Bronchial epithelial cell (primary cell): ENCODE results near the gene PTPRE. TPM values are rescaled to one million over a fixed set of nuclear protein-coding genes. Genes with fewer than 3 reads are reported as not detected.

Experiments
- DNase-seq: peaks from one replicate; pipeline ENCODE4 v3.0.0-alpha.2; 2010; ENCODE audit warnings: low read depth
- FAIRE-seq: peaks from 2 replicates; lab custom pipeline; 2011; peaks lifted over from hg19 to GRCh38; lab: Jason Lieb, UNC
- H3K27me3 ChIP-seq: 2 replicates; pipeline ENCODE4 v1.5.1; 2011; ENCODE audit warnings: low read length; ENCODE audit not compliant: control insufficient read depth, insufficient read depth
- H3K36me3 ChIP-seq: 2 replicates; pipeline ENCODE4 v1.5.1; 2011; ENCODE audit warnings: low read length; ENCODE audit not compliant: control insufficient read depth, insufficient read depth
- H3K4me3 ChIP-seq: 2 replicates; pipeline ENCODE4 v1.5.1; 2011; ENCODE audit warnings: mild to moderate bottlenecking, low read depth, low read length, control low read depth
- CTCF ChIP-seq: IDR thresholded peaks from 2 replicates; pipeline ENCODE4 v1.5.1; 2011; ENCODE audit warnings: mild to moderate bottlenecking, moderate library complexity, low read length, control low read depth, inconsistent platforms; ENCODE audit not compliant: insufficient read depth, severe bottlenecking
- total RNA-seq: library from RNA; depleted of rRNA; stranded (reverse); fragments of >200 nt; gene quantifications from 2 replicates; pipeline ENCODE4 v1.2.1, GENCODE V29; 2014

The PTPRE gene
- total RNA-seq, 1 donor from 2014 or later: 7.9 TPM

GRCh38 chr10:128000471-128001362 is 93.8 kb downstream of the PTPRE start:
- no peaks in the 10 kb centered on the region for H3K27me3 ChIP-seq
- DNase-seq (peak; percentile 55), FAIRE-seq (peak; percentile 7)
- no peaks in the 10 kb centered on the region for H3K36me3 ChIP-seq
- TF ChIP-seq CTCF: no peak
- no peak overlapping the region for H3K4me3 ChIP-seq

GRCh38 chr10:128001363-128001745 is 94.5 kb downstream of the PTPRE start:
- Histone ChIP-seq H3K27me3 (no peaks in the 10 kb centered on the region), H3K4me3 (no peak overlapping the region), H3K36me3 (no peaks in the 10 kb centered on the region)
- no peak for FAIRE-seq
- DNase-seq: no peak
- TF ChIP-seq CTCF: no peak

- H3K27me3 ChIP-seq: no peaks in the 10 kb centered on the region
- H3K4me3 ChIP-seq: no peak overlapping the region
- FAIRE-seq (no peak), DNase-seq (no peak)
- TF ChIP-seq CTCF: no peak
- no peaks in the 10 kb centered on the region for H3K36me3 ChIP-seq
These were observed 94.9 kb downstream of the PTPRE start for GRCh38 chr10:128001849-128002248.

- no peak for TF ChIP-seq CTCF
These were observed 96.6 kb downstream of the PTPRE start for GRCh38 chr10:128003521-128003920.

GRCh38 chr10:128005858-128006257 is 99.0 kb downstream of the PTPRE start:
- Histone ChIP-seq H3K36me3 (no peaks in the 10 kb centered on the region), H3K27me3 (peaks cover 2% of the 10 kb centered on the region), H3K4me3 (no peak overlapping the region)
- DNase-seq (no peak), FAIRE-seq (no peak)
- no peak for TF ChIP-seq CTCF

More at GRCh38 chr10:128003521-128003920, 96.6 kb downstream of the PTPRE start:
- H3K4me3 ChIP-seq: no peak overlapping the region
- no peaks in the 10 kb centered on the region for H3K27me3 ChIP-seq
- no peaks in the 10 kb centered on the region for H3K36me3 ChIP-seq
- DNase-seq: no peak
- no peak for FAIRE-seq
